Neural progenitor cell (in vitro differentiated cells): ENCODE measurements around the gene SND1. TPM values are rescaled to one million over a fixed set of nuclear protein-coding genes. Genes with fewer than 3 reads are reported as not detected.

Experiments
- DNase-seq: peaks from one replicate; pipeline ENCODE4 v3.0.0-alpha.2; 2016; ENCODE audit warnings: low spot score
- H2AFZ ChIP-seq: fragments of 200-600 bp; sonication (generic); replicated peaks from 2 replicates; pipeline ENCODE4 v1.6.1; 2016; ENCODE audit warnings: antibody characterized with exemption
- H3F3A ChIP-seq: fragments of 200-600 bp; sonication (generic); 2 replicates; pipeline ENCODE4 v1.6.1; 2016; ENCODE audit warnings: antibody characterized with exemption, low read depth
- H3K27ac ChIP-seq: fragments of 200-600 bp; sonication (generic); 2 replicates; pipeline ENCODE4 v1.5.1; 2016; ENCODE audit warnings: mild to moderate bottlenecking
- H3K27me3 ChIP-seq: fragments of 200-600 bp; sonication (generic); 2 replicates; pipeline ENCODE4 v1.6.1; 2016; ENCODE audit warnings: mild to moderate bottlenecking, moderate library complexity
- H3K36me3 ChIP-seq: fragments of 200-600 bp; sonication (generic); 2 replicates; pipeline ENCODE4 v1.5.1; 2016
- H3K4me1 ChIP-seq: fragments of 200-600 bp; sonication (generic); 2 replicates; pipeline ENCODE4 v1.6.1; 2016; ENCODE audit warnings: mixed run types
- H3K4me2 ChIP-seq: fragments of 200-600 bp; sonication (generic); 2 replicates; pipeline ENCODE4 v1.6.1; 2016
- H3K4me3 ChIP-seq: fragments of 200-600 bp; sonication (generic); 2 replicates; pipeline ENCODE4 v1.5.1; 2016
- H3K79me2 ChIP-seq: fragments of 200-600 bp; sonication (generic); 2 replicates; pipeline ENCODE4 v1.6.1; 2016; ENCODE audit warnings: low read depth
- H3K9ac ChIP-seq: fragments of 200-600 bp; sonication (generic); 2 replicates; pipeline ENCODE4 v1.6.1; 2016
- H3K9me3 ChIP-seq: fragments of 200-600 bp; sonication (generic); 2 replicates; pipeline ENCODE4 v1.5.1; 2016; ENCODE audit warnings: low read depth
- H4K20me1 ChIP-seq: fragments of 200-600 bp; sonication (generic); 2 replicates; pipeline ENCODE4 v1.6.1; 2016; ENCODE audit warnings: low read depth
- H3K27ac Mint-ChIP-seq: 3 replicates; pipeline ENCODE4 v1.8.0; 2021; ENCODE audit warnings: mixed read lengths
- H3K27me3 Mint-ChIP-seq: 2 replicates; pipeline ENCODE4 v1.8.0; 2022; ENCODE audit warnings: low read depth, mild to moderate bottlenecking, inconsistent platforms, moderate library complexity, mixed read lengths; ENCODE audit not compliant: insufficient read depth
- H3K36me3 Mint-ChIP-seq: 3 replicates; pipeline ENCODE4 v1.8.0; 2021; ENCODE audit warnings: mixed read lengths
- H3K4me1 Mint-ChIP-seq: 3 replicates; pipeline ENCODE4 v1.8.0; 2021; ENCODE audit warnings: mixed read lengths
- H3K4me3 Mint-ChIP-seq: 3 replicates; pipeline ENCODE4 v1.8.0; 2021; ENCODE audit warnings: mild to moderate bottlenecking, moderate library complexity, mixed read lengths
- H3K9me3 Mint-ChIP-seq: 3 replicates; pipeline ENCODE4 v1.8.0; 2020; ENCODE audit warnings: mixed read lengths
- EZH2 ChIP-seq: fragments of 200-600 bp; sonication (generic); IDR thresholded peaks from 2 replicates; pipeline ENCODE4 v1.6.1; 2017; ENCODE audit warnings: antibody characterized with exemption, mild to moderate bottlenecking, moderate library complexity
- EZH2phosphoT487 ChIP-seq: fragments of 200-600 bp; sonication (generic); IDR thresholded peaks from 2 replicates; pipeline ENCODE4 v1.6.1; 2017; ENCODE audit warnings: antibody characterized with exemption
- total RNA-seq: library from RNA; depleted of rRNA; stranded (reverse); fragments of >200 nt; gene quantifications from 2 replicates; pipeline ENCODE4 v1.2.3, GENCODE V29; 2015; ENCODE audit warnings: low replicate concordance
- TF ChIP-seq, protein P1 (sequence below): fragments of 200-600 bp; sonication (generic); IDR thresholded peaks from 2 replicates; pipeline ENCODE4 v1.5.1; 2017; ENCODE audit warnings: antibody characterized with exemption, mild to moderate bottlenecking

SND1 gene
- total RNA-seq, 1 donor from 2014 or later = 154 TPM

DNA sequence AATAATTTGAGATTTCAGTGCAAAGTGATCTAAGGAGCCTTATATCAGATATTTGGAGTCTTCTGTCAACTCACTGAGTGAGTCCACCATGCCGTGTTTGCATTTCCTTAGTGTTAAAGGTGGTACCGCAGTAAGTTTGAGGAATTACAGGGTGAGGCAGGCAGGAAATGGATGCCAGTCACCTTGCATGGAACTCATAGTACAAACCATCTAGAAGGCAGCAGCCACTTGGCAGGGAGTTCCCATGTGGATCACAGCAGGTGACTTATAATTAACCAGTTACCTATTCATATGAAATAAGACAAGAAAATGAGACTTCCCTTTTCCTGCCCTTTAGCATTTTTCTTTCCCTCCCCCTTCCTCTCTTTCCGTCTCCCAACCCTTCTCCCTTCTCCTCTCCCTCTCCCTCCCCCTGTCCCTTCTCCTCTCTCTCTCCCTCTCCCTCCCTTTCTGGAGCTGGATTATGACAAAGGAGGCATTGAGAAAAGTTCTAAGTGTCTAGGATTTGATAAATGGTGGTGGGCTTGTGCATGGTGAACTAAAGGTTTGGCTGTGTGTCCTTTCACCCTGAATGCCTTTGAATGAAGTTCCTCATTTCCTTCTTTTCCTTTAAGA, 285.2 kb downstream of the SND1 start:
- no peak for DNase-seq
- no peaks in the 10 kb centered on the region for H3K27me3 Mint-ChIP-seq
- peaks cover 7% of the 10 kb centered on the region for H3K36me3 Mint-ChIP-seq
- H3K27ac Mint-ChIP-seq = no peak overlapping the region
- Histone ChIP-seq H2AFZ (no peak overlapping the region), H3K27me3 (no peaks in the 10 kb centered on the region), H3K36me3 (no peaks in the 10 kb centered on the region), H3K4me2 (peak overlapping the region; percentile 12), H3K79me2 (no peaks in the 10 kb centered on the region), H3K9me3 (no peaks in the 10 kb centered on the region), H3K9ac (no peak overlapping the region), H3K27ac (no peak overlapping the region), H3K4me1 (peaks cover 33% of the 10 kb centered on the region), H3K4me3 (no peak overlapping the region), H3F3A (peaks cover 18% of the 10 kb centered on the region), H4K20me1 (peaks cover 6% of the 10 kb centered on the region)
- TF ChIP-seq, protein P1, sequence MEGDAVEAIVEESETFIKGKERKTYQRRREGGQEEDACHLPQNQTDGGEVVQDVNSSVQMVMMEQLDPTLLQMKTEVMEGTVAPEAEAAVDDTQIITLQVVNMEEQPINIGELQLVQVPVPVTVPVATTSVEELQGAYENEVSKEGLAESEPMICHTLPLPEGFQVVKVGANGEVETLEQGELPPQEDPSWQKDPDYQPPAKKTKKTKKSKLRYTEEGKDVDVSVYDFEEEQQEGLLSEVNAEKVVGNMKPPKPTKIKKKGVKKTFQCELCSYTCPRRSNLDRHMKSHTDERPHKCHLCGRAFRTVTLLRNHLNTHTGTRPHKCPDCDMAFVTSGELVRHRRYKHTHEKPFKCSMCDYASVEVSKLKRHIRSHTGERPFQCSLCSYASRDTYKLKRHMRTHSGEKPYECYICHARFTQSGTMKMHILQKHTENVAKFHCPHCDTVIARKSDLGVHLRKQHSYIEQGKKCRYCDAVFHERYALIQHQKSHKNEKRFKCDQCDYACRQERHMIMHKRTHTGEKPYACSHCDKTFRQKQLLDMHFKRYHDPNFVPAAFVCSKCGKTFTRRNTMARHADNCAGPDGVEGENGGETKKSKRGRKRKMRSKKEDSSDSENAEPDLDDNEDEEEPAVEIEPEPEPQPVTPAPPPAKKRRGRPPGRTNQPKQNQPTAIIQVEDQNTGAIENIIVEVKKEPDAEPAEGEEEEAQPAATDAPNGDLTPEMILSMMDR = no peak
- TF ChIP-seq EZH2 = no peak
- no peak overlapping the region for H3K4me3 Mint-ChIP-seq
- peaks cover 63% of the 10 kb centered on the region for H3K4me1 Mint-ChIP-seq
- peaks cover 2% of the 10 kb centered on the region for H3K9me3 Mint-ChIP-seq

- no peaks in the 10 kb centered on the region for H3K79me2 ChIP-seq
- Mint-ChIP-seq H3K9me3 (no peaks in the 10 kb centered on the region), H3K27me3 (no peaks in the 10 kb centered on the region), H3K4me3 (no peak overlapping the region), H3K36me3 (no peaks in the 10 kb centered on the region), H3K4me1 (peaks cover 59% of the 10 kb centered on the region), H3K27ac (no peak overlapping the region)
- H3K27ac ChIP-seq = no peak overlapping the region
- peaks cover 33% of the 10 kb centered on the region for H3K4me1 ChIP-seq
- H3K4me3 ChIP-seq = no peak overlapping the region
- H4K20me1 ChIP-seq = peaks cover 6% of the 10 kb centered on the region
- TF ChIP-seq, protein P1 = no peak
- no peaks in the 10 kb centered on the region for H3K36me3 ChIP-seq
- H3K4me2 ChIP-seq = no peak overlapping the region
- no peak overlapping the region for H3K9ac ChIP-seq
- H3K9me3 ChIP-seq = no peaks in the 10 kb centered on the region
- H2AFZ ChIP-seq = no peak overlapping the region
- H3K27me3 ChIP-seq = no peaks in the 10 kb centered on the region
- no peak for DNase-seq
- H3F3A ChIP-seq = peaks cover 18% of the 10 kb centered on the region
Observed at GRCh38 chr7:127938588-127938987, 286.6 kb downstream of the SND1 start.

DNA sequence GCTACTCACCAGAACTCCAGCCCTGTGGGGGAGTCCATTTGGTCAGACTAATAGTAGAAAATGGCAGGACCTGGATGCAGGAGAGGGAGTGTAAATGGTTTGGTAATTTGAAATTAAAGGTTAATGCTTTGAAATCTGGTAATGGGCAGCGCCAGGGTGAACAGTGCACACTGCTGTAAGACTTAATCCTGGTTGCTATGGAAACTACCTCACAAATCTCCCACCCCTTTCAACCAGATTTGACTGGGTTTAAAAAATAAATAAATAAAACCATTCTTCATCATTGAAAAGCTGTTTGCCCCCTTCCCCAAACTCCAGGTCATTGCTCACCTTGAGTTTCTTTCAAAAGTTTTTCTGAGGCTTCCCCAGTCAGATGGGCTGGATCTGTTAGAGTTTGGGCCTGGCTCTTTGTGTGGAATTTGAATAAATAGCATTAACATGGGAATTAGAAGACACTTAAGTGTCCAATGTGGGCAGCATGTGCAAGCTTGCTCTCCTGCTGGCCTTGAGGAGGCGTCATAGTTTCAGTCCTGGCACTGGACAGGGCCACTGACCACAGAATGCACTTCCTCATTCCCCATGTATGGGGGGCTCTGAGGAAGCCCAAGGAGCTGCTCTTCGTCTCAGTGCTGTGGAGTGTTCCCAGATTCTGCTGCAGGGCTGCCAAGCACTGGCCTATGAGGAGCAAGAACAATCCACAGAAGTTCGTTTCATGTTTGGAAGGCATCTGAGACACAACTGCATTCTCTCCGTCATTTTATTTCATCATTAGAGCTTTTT, 288.6 kb downstream of the SND1 start:
- H3K36me3 ChIP-seq = no peaks in the 10 kb centered on the region
- no peak overlapping the region for H2AFZ ChIP-seq
- Mint-ChIP-seq H3K36me3 (peaks cover 1% of the 10 kb centered on the region), H3K27ac (peak overlapping the region; percentile 82), H3K27me3 (no peaks in the 10 kb centered on the region), H3K9me3 (no peaks in the 10 kb centered on the region), H3K4me1 (peaks cover 60% of the 10 kb centered on the region), H3K4me3 (no peak overlapping the region)
- DNase-seq = peak; percentile 29
- peaks cover 18% of the 10 kb centered on the region for H3F3A ChIP-seq
- no peak overlapping the region for H3K9ac ChIP-seq
- H3K4me3 ChIP-seq = no peak overlapping the region
- peak overlapping the region; percentile 79 for H3K27ac ChIP-seq
- no peaks in the 10 kb centered on the region for H3K27me3 ChIP-seq
- H3K9me3 ChIP-seq = no peaks in the 10 kb centered on the region
- H3K4me1 ChIP-seq = peaks cover 42% of the 10 kb centered on the region
- TF ChIP-seq, protein P1 = no peak
- TF ChIP-seq EZH2 (no peak), EZH2phosphoT487 (no peak)
- H4K20me1 ChIP-seq = peaks cover 9% of the 10 kb centered on the region
- H3K4me2 ChIP-seq = peak overlapping the region; percentile 65
- no peaks in the 10 kb centered on the region for H3K79me2 ChIP-seq
